ENCODE data around the gene NRCAM.
"Not testable (repeated sequence)": the region's sequence is repeated elsewhere in the genome, so short reads cannot be mapped to it uniquely, and the experiment has no call there.

NRCAM gene

GRCh38 chr7:108393097-108393496 is 63.1 kb downstream of the NRCAM start:
- not testable (repeated sequence) for DNase-seq

DNA sequence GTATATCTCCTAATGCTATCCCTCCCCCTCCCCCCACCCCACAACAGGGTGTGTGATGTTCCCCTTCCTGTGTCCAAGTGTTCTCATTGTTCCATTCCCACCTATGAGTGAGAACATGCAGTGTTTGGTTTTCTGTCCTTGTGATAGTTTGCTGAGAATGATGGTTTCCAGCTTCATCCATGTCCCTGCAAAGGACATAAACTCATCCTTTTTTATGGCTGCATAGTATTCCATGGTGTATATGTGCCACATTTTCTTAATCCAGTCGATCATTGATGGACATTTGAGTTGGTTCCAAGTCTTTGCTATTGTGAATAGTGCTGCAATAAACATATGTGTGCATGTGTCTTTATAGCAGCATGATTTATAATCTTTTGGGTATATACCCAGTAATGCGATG is 68.5 kb downstream of the NRCAM start:
- not testable (repeated sequence) for DNase-seq

GRCh38 chr7:108385834-108386422 is 70.3 kb downstream of the NRCAM start:
- no peak for DNase-seq

DNA sequence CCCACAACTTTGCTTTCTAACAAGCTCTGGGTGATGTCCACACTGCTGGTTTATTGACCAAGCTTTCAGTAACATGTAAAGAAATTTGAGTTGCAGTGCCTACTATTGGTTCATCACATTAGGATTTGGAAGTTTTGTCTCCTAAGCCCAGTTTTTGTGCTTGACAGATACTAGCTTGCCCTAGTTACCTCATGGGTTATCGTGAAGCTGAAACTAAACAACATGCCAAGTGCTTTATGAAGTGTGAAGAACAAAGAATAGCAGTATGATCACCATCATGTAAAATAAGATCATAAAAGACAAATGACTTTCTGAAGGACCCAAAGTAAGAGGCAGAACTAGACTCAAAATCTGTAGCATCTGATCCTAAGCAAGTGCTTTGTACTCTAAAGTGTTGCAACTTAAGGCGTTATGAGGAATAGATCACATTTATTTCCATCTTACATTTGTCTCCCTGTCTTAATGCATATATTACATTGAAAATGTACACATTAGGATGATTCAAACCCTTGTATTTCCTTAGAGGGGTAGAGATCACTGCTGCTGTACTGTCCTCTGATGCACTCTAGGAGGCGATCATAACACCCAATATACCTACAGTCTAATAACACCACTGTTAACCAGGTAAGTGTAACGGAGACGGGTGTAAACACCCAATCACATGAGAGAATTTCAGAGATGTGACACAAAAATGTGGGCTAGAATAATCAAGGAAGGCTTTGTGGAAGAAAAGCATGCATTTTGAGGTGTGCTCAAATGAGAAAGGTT is 71.3 kb downstream of the NRCAM start:
- DNase-seq: no peak

- DNase-seq: no peak
Measured at GRCh38 chr7:108382932-108383331, 73.3 kb downstream of the NRCAM start.

DNA sequence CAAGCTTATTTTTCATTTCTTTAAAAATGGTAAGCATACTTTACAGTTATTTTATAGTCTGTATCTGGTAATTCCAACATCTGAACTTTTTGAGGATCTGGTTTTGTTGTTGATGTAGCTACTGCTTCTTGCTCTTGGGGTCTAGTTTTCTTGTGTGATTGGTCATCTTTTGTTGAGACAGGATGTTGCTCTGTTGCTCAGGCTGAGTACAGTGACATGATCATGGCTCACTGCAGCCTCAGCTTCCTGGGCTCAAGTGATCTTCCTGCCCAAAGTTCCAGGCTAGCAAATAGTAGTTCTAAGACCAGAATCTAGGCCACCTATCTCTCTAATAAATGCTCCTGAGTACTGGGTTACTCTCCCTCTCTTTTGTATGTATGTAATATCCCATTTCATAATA is 75.7 kb downstream of the NRCAM start:
- DNase-seq: no peak

- peak; percentile 38 for DNase-seq
Measured at GRCh38 chr7:108376206-108376605, 80.0 kb downstream of the NRCAM start.

DNA sequence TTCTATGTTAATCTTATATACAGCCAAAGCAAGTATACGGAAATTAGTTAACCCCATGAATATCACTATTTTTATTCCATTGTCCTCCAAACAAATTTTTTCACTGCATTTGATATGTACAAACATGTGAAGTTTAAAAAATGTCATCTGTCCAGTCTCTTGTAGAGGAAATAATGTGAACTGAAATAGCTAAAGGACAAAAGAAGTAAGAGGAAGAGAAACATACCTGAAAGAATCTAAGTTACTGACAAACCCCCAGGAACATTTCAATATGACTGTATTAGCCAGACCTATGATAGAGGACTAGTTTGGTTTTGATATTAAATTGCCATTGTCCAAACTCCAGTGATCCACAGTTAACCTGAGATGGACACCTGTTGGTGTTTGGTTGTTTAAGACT is 80.6 kb downstream of the NRCAM start:
- DNase-seq: no peak

DNA sequence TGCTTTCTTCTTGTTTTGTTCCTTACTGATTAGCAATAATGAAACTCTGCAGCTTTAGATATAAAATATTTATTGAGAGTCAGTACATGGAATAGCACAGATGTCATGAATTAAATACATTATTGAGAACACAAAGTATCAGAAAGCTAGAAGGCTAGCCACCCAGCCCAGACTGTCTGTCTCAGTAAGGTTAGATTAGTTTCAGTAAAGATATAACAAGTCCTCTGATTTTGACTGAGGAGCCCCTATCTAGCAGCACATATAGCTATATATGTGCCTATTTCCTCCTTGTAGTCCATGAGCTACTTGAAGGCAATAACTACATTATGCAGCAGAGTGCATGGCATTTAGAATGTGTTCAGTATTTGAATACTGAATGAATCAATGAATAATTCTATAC is 81.3 kb downstream of the NRCAM start:
- DNase-seq: no peak

- no peak for DNase-seq
Measured at GRCh38 chr7:108372618-108373017, 83.6 kb downstream of the NRCAM start.

- DNase-seq: no peak
Measured at GRCh38 chr7:108370616-108371015, 85.6 kb downstream of the NRCAM start.

DNA sequence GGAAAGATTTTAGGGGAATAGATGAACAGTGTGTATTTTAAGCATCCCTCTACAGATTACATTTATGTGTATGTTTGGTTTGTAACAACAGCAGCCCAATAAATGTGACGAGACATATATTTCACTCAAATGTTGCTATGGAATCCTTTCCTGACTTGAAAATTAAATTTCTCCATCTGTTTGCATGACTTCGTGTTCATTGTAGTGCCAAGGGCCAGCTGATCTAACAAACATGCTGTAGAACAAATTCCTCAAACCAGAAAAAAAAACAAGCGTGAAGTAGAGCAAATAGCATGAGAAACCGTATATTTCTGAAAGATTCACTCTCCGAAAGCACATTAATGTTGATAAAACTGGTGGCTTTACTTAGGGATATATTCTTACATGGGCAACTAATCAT is 87.8 kb downstream of the NRCAM start:
- DNase-seq: no peak

DNA sequence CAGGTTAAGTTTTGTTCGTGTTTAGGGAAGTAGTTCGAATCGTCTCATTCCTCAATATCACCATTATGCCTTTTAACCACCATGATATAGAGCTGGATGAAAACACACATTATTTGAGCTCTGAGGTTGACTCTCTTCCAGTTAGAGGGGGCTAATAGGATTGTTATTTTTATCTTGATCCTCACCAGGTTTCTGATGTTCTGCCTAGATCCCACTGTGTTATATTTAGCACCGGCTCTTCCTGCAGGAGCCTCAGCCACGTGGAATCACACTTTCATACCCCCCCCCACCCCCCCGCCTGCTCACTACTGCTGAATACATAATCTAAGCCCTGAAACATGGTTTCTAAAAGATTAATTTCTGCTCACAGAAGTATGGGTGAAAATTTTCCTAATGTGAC is 88.3 kb downstream of the NRCAM start:
- DNase-seq: no peak

GRCh38 chr7:108367314-108367713 is 88.9 kb downstream of the NRCAM start:
- DNase-seq: no peak

DNA sequence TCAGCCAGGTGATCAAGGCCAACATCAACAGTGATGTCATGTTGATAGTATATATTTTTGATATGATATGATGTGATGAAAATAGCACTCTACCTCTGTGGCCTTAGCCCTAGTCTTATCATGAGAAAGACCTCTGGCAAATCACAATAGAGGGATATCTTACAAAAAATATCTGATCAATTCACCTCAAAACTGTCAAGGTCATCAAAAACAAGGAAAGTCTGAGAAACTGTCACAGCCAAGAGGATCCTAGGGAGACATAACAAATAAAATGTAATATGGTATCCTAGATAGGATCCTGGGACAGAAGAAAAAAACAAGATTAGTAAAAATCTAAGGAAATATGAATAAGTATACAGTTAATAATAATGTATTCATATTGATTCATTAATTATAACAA is 92.6 kb downstream of the NRCAM start:
- no peak for DNase-seq

DNA sequence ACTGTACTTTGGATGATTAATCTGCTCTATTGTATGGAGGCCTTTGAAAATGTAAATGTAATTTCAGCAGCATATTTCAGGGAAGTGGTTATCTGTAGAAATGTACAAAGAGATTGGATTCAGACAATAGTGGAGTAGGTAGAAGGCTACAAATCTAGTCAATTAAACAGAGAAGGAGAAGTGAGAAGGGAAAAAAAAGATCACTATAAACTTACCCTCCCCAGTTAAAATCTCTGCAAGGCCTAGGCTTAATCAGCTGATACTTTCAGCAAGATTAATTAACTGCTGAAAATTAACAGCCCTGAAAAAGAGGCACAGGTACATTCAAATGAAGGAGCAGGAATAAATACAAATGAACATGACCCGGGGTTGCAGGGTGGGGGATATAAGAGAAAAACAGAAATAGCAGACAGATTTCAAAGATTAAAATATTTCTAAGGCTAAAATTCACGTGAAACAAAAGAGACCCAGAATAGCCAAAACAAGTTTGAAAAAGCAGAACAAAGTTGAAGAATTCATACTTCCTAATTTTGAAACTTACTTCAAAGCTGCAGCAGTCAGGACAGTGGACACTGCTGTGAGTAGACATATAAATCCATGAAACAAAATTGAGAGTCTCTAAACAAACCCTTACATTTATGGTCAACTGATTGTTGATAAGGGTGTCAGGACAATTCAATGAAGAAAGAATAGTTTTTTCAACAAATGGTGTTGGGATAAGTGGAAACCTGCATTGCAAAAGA is 96.0 kb downstream of the NRCAM start:
- DNase-seq: no peak

GRCh38 chr7:108358553-108358952 is 97.7 kb downstream of the NRCAM start:
- DNase-seq: peak; percentile 42

- DNase-seq: peak; percentile 33
Measured at GRCh38 chr7:108351729-108352131, 104.5 kb downstream of the NRCAM start.

- DNase-seq: no peak
Measured at GRCh38 chr7:108348913-108349312, 107.3 kb downstream of the NRCAM start.

DNA sequence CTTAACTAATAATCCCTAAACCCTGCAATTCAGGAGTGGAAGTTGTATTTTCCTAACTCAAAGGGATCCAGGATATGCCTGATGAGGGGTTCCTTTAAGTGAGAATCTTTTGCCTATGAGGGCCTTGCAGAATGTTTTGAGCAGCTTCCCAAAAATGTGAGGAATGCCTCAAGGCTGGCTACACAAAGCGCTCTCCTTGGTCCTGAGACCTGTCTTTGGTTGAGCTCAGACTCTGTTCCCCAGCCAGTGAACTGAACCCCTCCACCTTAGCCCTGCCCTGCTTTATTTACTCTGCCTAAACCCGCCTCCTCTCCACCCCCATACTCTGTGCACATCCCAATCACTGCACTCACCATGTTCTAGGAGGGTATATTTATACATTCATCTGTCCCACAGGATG is 108.6 kb downstream of the NRCAM start:
- DNase-seq: no peak

DNA sequence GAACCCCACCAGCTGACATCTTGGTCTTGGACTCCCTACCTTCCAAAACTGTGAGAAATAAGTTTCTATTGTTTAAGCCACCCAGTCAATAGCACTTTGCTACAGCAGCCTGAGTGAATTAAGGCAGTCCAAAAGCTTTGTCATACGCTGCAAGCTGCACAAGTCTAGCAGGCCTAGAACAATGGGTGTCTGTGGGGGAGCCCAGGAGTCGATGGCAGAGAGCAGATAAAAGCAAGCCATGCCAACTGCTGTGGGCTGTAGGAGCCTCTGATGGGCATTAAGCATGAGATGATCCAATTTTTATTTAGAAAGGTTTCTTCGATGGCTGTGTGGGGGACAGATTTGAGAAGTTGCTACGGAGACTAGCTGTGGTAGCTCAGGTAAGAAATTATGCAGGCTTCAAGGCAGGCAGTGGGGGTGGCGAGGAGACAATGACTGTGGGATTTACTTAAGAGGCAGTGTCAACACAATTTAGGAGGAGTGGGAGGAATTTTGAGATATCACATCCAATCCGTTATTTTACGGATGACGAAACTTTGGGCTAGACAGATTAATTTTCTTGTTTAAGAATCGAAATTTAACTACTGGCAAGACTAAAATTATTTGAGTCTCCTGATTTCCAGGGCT is 110.4 kb downstream of the NRCAM start:
- DNase-seq: no peak

GRCh38 chr7:108340856-108341411 is 115.3 kb downstream of the NRCAM start:
- no peak for DNase-seq

DNA sequence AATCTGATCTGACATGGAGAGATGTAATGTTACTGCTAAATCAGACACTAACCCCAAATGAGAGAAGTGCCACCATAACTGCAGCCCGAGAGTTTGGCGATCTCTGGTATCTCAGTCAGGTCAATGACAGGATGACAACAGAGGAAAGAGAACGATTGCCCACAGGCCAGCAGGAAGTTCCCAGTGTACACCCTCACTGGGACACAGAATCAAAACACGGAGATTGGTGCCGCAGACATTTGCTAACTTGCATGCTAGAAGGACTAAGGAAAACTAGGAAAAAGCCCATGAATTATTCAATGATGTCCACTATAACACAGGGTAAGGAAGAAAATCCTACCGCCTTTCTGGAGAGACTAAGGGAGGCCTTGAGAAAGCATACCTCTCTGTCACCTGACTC is 115.8 kb downstream of the NRCAM start:
- DNase-seq: not testable (repeated sequence)

Measured in NCI-H2171 (cell line).